Stimulated activated CD8-positive, alpha-beta memory T cell treated with anti-CD3 and anti-CD28 coated beads, Interleukin-12 subunit alpha, Interleukin-12 subunit beta, amount 100 ng/mL, for 4 hours (primary cell): ENCODE measurements around the gene LYPD1.
"Not testable (repeated sequence)": the region's sequence is repeated elsewhere in the genome, so short reads cannot be mapped to it uniquely, and the experiment has no call there.

Experiments used
- DNase-seq: peaks from one replicate; pipeline ENCODE4 v3.0.0-alpha.2; 2020; ENCODE audit warnings: low read depth

Gene LYPD1, protein sequence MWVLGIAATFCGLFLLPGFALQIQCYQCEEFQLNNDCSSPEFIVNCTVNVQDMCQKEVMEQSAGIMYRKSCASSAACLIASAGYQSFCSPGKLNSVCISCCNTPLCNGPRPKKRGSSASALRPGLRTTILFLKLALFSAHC

DNA sequence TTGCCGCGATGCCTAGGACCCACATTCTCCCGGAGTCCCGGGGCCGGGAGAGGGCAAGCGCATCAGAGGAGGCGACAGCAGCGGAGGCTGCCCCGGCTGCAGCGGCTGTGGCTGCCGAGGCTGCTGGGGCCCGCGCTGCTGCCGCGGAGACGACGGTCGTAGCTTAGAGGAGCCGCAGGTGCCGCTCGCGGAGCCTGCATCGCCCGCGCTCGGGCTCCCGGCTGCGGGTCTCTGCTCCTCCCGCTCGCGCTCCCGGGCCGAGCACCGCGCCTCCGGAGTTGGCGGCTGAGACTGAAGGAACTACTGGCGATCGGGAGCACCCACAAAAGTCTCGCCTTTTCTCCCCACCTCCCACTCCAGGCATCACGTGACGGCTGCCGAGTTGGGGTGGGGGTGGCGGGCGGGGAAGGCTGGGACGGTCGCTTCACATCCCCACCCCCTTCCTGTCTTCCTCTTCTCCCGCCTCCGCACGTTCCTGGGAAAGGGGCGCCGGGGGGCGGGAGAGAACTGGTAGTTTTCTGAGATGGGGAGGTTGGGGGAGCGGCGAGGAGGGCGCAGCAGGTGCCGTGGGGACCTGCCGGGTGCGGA lies at the start of gene LYPD1:
LYPD1 (minus strand) TSS at position 298 of the 588 bp plus-strand sequence; CDS start at position 25, 273 bp downstream.
- no peak for DNase-seq

DNA sequence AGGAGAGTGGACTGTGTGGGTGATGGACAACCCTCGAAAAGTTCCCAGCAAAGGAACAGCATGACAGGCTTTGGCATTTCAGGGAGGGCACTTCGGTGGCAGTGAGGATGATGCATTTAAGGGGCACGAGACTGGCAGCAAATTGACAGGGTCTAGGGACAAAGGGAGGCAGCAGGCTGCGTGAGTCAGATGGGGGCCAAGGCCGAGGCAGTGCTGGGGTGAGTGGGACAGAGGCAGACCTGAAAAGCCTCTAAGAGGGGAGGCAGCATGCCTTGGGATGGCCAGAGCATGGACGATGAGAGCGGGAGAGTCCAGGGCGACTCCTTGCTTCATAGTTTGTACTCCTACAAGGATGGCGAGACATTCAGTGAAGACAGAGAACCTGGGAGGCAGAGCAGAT lies 49.5 kb upstream of the LYPD1 start:
- DNase-seq = no peak

DNA sequence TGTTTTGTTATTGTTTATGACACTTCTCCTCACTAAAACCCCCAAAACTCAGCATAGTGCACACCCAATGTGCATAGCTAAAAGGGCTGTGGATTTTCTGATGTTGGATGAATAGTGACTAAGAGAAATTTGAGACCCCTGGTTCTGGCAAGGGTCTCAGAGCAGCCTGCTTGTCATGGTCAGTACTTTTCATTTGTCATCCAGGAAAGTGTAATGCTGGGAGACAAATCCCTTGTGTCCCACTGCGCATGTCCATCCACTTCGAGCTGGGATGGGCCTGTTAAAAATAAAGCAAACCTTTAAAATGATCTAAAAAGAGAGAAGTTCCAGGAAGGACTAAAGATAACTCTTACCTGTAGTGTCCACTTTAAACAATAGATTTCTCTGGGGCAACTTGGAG lies 46.9 kb upstream of the LYPD1 start:
- DNase-seq = no peak

DNA sequence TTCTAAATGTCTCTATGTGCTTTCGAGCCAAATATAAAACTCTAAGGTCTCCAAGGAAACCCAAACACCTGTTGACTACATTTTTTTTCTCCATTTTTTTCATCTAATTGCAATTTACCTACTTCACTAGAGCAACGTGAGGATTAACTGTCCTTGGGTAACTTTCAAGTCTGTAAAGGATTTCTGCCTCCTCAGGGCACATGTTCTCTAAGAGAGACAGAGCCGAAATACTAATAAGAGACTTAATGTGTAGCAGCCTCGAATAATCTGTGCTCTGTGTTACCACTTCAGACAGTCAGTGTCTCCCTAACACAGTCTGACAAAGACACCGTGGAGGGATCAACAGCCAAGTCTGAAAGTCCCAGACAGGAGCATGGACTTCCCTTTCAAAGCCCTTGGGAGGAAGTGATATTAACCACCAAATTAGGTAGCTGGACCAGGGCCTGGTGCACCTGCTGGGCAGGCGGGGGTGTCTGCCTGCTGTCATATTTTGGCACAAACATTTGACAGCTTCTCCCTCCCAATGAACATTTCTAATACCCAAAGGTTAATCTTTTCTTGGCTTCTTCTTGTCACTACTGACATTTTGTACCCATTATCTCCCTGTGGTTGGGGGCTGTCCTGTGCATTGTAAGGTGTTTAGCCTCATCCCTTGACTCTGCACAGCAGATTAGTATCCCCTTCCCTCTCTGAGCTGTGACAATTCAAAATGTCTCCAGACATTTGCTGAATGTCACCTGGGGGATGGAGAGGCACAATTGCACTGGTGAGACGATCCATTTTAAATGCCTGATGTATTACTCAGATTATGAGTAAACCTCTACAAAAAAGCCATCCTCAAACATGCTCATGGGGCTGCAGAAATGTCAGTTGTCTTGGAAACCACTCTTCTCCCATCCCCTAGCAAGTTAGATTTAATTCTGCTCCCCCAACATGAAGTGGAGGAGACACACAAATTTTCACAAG lies 45.7 kb upstream of the LYPD1 start:
- DNase-seq = no peak

DNA sequence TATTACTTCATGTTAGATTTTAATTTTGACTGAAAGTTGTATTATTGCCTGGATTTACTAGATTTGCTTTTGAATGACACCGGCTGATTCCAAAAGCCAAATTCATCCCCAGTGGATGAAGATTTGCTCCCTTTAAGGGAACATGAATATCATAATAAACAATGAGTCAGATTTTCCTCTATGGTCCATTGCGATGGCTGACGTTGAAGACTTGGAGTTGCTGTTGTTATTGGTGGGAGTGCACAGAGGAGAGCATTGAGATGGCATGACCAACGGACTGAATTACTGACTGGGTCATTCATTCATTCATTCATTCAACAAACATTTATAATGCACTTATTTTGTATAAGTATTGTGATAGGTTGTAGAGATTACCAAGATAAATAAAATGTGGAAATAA lies 33.4 kb upstream of the LYPD1 start:
- no peak for DNase-seq

DNA sequence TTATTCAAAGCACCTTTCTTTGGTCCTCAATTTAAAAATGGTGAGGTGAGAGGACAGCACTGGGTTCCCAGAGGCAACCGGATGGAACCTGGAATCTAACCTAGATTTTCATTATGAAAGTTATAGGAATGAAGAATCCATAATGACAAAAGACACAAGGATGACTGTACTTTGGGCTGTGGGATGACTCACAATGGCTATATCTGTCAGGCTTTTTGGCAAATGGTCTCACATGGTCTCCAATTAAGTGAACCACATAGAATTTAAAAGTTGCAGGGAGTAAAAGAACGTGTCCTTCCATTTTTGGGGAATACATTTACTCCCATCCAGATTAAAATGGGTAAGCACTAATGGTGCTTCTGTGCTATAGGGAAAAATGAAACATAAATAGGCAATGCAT lies 31.8 kb upstream of the LYPD1 start:
- DNase-seq = no peak

DNA sequence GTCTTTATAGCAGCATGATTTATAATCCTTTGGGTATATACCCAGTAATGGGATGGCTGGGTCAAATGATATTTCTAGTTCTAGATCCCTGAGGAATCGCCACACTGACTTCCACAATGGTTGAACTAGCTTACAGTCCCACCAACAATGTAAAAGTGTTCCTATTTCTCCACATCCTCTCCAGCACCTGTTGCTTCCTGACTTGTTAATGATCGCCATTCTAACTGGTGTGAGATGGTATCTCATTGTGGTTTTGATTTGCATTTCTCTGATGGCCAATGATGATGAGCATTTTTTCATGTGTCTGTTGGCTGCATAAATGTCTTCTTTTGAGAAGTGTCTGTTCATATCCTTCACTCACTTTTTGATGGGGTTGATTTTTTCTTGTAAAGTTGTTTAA lies 29.8 kb upstream of the LYPD1 start:
- DNase-seq = not testable (repeated sequence)

DNA sequence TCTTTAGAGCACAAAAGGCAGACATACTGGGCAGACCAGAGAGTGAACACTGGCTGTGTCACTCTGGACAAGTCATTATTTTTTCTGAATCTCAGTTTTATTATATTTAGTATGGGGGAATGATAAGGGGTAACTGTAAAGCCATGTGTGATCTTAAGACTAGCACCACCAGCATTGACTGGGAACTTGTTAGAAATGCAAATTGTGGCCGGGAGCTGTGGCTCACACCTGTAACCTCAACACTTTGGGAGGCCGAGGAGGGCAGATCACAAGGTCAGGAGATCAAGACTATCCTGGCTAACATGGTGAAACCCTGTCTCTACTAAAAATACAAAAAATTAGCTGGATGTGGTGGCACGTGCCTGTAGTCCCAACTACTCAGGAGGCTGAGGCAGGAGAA lies 28.3 kb upstream of the LYPD1 start:
- DNase-seq = not testable (repeated sequence)

DNA sequence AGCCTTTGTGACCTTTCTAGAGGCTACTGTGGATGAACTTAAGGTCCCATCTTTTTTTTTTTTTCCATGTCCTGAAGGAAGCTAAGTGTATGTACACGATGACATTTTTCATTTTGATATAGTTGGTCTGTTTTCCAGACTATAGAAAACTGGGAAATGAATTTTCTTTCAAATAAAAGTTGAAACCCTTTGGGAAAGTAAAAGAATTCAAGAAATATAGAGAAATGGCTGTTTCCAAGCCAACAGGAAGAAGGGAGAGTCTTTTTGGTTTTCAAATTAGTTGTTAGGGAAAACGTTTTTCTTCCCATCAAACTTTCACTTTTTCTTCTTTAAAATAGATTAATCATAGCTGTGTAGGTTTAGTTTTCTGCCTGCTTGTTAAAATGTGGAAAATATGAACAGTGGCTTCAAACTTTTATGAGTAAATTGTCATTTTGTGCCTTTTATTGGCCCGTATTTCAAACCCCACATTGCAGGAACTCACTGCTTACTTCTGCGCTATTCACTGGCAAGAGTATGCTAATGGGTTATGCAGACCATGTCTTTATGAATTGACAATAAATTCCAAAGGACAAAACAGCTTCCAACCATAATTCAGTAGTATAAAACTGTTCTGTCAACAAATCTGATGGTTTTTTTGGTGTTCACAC lies 27.7 kb upstream of the LYPD1 start:
- DNase-seq = no peak

DNA sequence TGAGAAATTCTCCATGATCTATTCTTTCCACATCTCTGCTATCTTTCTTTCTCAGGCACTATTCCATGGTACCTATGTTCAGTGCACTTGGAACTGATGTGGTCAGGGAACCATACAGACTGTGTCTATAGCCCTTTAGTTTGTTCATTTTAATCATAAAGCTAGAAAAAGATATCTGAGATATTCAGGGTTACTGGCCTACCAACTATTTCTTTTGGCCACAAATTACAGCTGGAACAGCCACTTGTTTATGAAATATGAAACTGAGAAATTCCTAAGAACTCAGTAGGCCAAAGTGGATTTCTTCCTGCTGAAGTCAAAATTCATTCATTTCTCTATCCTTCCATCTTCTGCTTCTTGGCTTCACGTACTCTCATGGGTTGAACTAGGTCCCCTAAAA lies 22.8 kb upstream of the LYPD1 start:
- DNase-seq = no peak

DNA sequence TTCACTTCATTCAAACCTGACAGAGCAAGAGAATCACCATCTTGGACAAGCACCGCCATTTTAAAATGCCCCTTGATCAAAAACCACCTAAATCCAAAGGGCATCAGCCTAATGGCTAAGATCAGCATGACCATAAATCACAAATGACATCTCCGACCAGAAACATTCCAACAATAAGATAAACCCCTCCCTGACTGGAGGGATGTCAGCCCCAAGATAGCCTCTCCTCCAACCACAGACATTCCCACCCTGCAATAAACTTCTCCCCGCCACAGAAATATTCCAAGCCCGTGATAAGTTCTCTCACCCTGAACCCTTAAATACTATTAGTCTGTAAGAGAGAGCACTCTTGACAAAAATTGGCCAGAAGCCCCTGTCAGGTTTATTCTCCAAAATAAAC lies 21.6 kb upstream of the LYPD1 start:
- no peak for DNase-seq

DNA sequence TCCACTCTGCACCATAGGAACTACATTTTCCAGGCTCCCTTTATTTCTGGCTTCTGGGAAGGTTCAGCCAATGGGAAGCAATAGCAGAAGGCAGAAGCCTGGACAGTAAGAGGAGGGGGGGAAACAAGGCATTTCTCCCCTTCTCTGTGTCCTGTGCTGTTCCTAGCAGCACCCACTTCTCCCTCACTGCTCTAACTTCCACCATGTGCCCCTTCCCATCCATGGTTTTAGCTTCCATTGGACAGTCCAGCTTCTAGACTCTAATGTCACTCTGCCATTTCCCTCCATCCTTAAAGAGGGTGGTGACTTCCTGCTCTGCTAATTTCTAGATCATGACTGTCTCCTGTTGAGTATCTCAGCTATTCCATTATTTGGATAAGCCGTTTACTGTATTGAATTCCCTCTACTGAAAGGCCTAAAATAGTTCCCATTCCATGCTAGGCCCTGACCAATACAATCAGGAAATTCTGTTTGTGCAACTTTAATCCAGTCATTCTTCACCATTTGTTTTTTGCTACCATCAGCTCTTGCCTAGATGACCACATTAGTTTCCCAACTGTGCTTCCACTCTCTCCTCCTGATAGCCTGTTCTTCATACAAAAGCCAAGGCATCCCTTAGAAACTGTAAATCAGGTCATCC lies 20.8 kb upstream of the LYPD1 start:
- DNase-seq = no peak

DNA sequence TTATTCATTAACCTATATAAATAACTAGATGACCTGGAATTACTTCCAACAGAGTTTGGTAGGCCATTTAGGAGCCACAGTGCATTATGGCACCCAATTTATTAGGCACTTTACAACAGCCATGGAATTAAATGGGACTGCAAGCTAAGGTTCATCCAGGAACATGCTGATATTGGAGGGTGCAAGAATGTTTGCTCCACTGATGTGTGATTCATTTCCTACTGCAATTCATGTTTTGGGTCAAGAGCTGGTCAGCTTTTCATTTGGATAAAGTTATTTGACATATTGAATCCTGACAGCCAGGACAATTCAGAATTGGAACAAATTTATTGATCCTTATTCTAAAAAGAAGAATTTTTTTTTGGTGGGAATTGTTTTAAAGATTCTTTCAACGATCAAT lies 11.8 kb upstream of the LYPD1 start:
- no peak for DNase-seq

DNA sequence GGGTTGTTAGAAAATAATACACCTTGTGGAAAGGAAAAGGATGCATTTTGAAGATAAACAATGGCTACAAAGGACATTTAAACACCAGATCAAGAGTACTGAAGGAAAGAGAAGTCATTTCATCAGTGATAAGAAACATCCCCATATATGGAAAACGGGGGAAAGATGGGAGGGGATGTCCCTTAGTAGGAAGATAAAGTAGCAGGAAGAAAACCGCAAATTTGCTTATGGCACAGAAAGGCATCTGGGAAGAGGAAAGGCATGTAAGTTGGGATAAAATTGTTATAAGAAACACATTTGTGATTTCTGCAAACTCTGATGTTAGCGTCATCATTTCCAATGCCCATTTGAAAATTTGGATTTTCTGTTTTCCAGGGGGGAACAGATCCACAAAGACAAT lies 10.5 kb upstream of the LYPD1 start:
- no peak for DNase-seq

DNA sequence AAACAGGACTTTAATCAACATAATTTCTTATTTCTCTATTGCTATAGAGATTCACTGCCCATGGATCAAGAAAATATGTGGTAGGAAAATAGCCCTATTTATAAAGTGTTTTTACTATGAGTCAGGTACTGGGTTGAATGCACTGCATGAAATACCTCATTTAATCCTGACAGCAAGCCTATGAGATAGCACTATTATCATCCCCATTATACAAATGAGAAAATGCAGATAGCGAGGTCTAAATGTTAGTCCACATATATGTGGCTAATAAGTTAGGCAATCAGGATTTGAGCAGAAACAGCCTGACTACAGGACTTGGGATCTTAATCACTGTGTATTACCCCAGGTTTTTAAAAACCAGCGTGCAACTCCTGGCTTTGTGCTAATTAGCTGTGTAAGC lies 8.5 kb upstream of the LYPD1 start:
- no peak for DNase-seq

DNA sequence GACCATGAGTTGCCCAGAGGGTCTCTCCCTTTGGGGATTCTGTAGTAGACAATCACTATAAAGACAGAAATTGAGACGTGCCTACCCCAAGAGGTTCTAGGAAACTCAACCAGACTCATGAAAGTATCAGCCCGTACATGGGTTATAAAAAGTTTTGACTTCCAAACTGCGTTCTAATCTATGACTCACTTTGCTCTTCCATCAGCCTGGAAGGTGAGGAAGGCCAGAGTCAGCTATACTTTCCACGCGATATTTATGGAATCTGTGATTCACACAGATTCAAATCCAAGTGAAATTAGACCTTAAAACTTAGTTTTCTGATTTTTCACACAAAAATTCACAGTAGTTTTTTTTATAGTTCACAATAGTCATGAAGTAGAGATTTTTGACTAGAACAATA lies 7.7 kb upstream of the LYPD1 start:
- no peak for DNase-seq

DNA sequence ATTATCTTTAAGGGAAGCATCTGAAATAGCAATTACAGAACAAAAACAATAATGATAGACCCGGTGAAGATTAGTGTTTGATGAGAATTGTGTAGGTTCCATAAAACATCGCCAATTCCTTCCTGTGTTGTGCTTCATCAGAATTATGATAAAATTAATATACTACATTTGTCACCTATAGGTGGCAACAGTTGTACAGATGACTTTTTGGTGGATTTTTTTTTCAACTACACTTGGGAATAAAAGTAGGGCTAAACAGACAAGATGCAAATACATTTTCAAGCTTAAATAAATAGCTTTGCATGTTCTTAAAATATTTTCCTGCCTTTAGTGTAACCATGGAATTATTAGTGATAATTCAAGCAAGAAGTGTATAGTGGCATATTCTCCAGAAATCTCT lies 7.0 kb upstream of the LYPD1 start:
- DNase-seq = no peak

DNA sequence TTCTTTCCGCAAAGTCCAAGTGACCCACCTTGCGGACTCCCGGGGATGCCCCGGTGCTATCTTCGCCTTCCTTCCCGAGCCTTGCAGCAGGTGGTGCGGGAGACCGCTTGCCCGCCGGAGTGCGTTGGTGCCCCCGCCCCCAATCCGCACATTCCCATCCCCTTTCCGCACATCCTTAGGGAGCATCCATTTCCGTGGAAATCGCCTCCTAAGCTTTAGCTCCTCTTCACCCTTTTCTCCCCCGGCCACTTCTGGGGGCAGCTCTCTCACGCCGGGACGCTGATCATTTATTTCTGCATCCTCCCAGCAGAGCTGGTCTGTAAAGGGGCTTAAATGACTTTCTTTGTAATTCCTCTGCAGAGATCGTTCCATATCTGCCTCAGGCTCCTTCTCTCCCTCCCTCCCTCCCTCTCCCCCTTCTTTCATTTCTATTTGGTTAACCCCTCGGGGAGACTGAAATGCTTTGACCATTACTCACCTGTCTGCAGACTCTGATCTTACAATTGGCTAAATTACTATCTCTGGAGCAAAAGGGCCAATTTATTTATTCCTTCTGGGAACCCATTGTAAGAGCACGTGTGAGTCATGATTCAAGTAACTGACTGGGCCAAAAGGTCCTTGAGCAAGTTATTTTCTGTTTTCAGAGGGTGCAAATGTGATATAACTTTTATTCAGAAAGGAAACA lies 1.3 kb upstream of the LYPD1 start:
- DNase-seq = no peak

DNA sequence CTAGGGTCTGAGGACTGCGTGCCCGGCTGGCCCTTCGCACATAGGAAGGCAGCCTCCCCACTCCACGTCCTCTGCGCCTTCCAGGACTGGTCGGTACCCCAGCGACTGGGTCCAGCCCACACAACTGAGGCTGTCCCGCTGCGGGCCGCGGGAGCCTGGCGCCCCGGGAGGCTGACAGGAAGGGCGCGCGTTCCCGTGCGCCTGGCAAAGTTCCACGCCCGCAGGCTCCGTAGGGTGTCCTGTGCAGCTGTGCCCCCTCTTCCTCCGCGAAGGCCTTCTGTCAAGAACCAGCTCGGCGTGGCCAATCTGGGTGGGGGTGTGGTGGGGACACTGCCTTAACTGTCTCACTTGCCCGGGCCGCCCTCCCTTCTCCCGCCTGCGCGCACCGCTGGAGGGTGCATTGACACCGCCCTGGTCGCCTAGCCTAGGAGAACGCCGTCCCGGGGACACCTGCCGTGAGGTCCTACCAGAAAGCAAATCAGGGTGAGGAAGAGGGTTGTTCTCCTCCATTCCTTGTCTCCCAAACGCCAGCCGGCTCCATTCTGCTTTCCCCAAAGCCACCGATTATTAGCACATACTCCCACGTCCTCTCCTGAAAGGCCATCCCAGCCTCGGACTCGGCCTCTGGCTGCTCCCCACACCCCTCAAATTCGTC lies 618 bp upstream of the LYPD1 start:
- no peak for DNase-seq

DNA sequence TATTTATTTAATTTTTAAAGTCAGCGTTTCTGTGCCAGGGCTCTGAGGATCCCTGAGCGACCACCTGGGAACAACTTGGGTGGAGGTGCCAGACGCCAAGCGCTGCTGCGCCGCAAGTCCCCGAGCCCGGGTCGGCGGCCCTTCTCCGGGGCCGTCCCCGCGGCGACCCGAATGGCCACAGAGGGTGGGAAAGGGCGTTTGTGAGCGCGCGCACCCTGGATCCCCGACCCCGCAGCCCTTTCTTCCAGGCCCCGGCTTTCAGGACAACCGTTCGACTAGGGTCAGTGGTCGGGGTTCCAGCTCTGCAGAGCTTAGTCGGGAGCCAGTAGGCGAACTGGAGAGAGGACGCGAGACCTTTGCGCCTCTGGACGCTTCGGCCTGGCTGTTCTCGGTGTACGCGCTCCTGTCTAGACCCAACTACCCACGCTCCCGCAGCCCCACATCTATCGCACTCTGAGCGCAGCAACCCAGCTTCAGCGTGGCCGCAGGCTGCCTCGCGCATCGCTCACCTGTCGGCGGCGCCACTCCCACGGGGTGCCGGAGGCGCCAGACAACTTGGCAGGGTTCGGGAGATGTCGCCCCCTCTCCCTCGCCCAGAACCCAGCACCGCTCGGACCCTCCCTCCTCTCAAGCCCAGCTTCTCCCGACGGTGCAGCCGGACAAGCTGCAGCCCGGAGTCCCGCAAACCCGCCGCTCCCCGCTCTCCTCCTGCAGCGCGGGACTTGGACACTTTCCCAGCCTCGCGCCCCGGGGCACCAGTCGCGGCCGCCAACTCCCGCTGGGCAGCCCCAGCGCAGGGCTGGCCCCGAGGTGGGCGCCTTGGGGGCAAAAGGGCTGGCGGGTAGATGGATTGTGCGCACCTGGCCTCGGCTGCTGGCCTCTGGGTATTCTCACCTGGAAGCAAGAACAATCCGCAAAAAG lies 758 bp downstream of the LYPD1 start:
- DNase-seq = no peak
